PC-3 (cell line): ENCODE data around the gene MYL9. TPM values are rescaled to one million over a fixed set of nuclear protein-coding genes. Genes with fewer than 3 reads are reported as not detected.

Experiments used
- ATAC-seq: fragments of 200-7000 bp; cut with Tn5 transposase; 2 replicates; pipeline ENCODE4 v1.9.1; 2020; ENCODE audit warnings: mild to moderate bottlenecking, moderate library complexity
- BruUV-seq: library from RNA; stranded (reverse); fragments of 400-500 nt; replicated peaks from 2 replicates; lab custom pipeline; 2021; lab: Mats Ljungman, UMichigan
- CTCF ChIA-PET: fragments of 300-600 bp; sonication (Branson Sonifier 250); formaldehyde crosslinking; loops from one replicate; lab custom pipeline; 2022; ENCODE audit warnings: antibody characterized with exemption; lab: Charles Lee
- POLR2A ChIA-PET: fragments of 300-600 bp; sonication (Branson Sonifier 250); formaldehyde crosslinking; loops from one replicate; lab custom pipeline; 2022; ENCODE audit warnings: antibody characterized with exemption; ENCODE audit not compliant: unreplicated experiment; lab: Charles Lee
- DNase-seq: peaks from one replicate; pipeline ENCODE4 v3.0.0-alpha.2; 2015
- H2AFZ ChIP-seq: fragments of 300-600 bp; sonication (generic); 2 replicates; pipeline ENCODE4 v1.6.0; 2016; ENCODE audit warnings: antibody characterized with exemption, low read length
- H3F3A ChIP-seq: fragments of 300-600 bp; sonication (generic); one replicate; pipeline ENCODE4 v1.6.0; 2017; ENCODE audit warnings: antibody characterized with exemption, low read length, control low read depth, mild to moderate bottlenecking; ENCODE audit not compliant: unreplicated experiment
- H3K27ac ChIP-seq: fragments of 300-600 bp; sonication (generic); 2 replicates; pipeline ENCODE4 v1.5.1; 2016; ENCODE audit warnings: mild to moderate bottlenecking, low read length
- H3K27me3 ChIP-seq: fragments of 300-600 bp; sonication (generic); 2 replicates; pipeline ENCODE4 v1.6.1; 2016; ENCODE audit warnings: low read length, mixed read lengths
- H3K36me3 ChIP-seq: fragments of 300-600 bp; sonication (generic); 2 replicates; pipeline ENCODE4 v1.6.1; 2016; ENCODE audit warnings: low read depth, mixed run types, low read length, mixed read lengths
- H3K4me1 ChIP-seq: fragments of 300-600 bp; sonication (generic); 2 replicates; pipeline ENCODE4 v1.5.1; 2016; ENCODE audit warnings: low read length; ENCODE audit not compliant: insufficient read depth
- H3K4me2 ChIP-seq: fragments of 300-600 bp; sonication (generic); 2 replicates; pipeline ENCODE4 v1.6.0; 2016; ENCODE audit warnings: low read length
- H3K4me3 ChIP-seq: fragments of 300-600 bp; sonication (generic); 2 replicates; pipeline ENCODE4 v1.5.1; 2016; ENCODE audit warnings: mild to moderate bottlenecking, low read length, mixed read lengths
- H3K79me2 ChIP-seq: fragments of 300-600 bp; sonication (generic); 2 replicates; pipeline ENCODE4 v1.6.1; 2017; ENCODE audit warnings: low read length, mixed read lengths
- H3K9ac ChIP-seq: fragments of 300-600 bp; sonication (generic); 2 replicates; pipeline ENCODE4 v1.6.0; 2016; ENCODE audit warnings: mild to moderate bottlenecking, low read length
- H3K9me2 ChIP-seq: fragments of 300-600 bp; sonication (generic); replicated peaks from 2 replicates; pipeline ENCODE4 v1.6.1; 2016; ENCODE audit warnings: mixed run types, low read length, mixed read lengths
- H3K9me3 ChIP-seq: fragments of 300-600 bp; sonication (generic); 2 replicates; pipeline ENCODE4 v1.6.1; 2016; ENCODE audit warnings: low read length, mixed read lengths
- H4K20me1 ChIP-seq: fragments of 300-600 bp; sonication (generic); 2 replicates; pipeline ENCODE4 v1.6.1; 2016; ENCODE audit warnings: low read length, mixed read lengths
- EZH2 ChIP-seq: fragments of 300-600 bp; sonication (generic); IDR thresholded peaks from one replicate; pipeline ENCODE4 v1.6.1; 2017; ENCODE audit warnings: antibody characterized with exemption, mild to moderate bottlenecking, low read length; ENCODE audit not compliant: unreplicated experiment
- EZH2phosphoT487 ChIP-seq: fragments of 300-600 bp; sonication (generic); IDR thresholded peaks from 2 replicates; pipeline ENCODE4 v1.6.1; 2018; ENCODE audit warnings: mild to moderate bottlenecking, antibody characterized with exemption, low read length, borderline replicate concordance
- intact Hi-C: fragments of 100-400 bp; cut with micrococcal nuclease; formaldehyde crosslinking; loops from 2 replicates; pipeline ENCODE4 v1.9.0; 2023
- total RNA-seq: library from RNA; depleted of rRNA; stranded (reverse); fragments of >200 nt; gene quantifications from 2 replicates; pipeline ENCODE4 v1.2.3, GENCODE V29; 2014
- TF ChIP-seq, protein P1 (sequence below): fragments of 300-600 bp; sonication (generic); conservative IDR thresholded peaks from 2 replicates; pipeline ENCODE4 v1.5.1; 2017; ENCODE audit warnings: antibody characterized with exemption, low read depth, mild to moderate bottlenecking, low read length

Gene MYL9
- total RNA-seq, 1 experiment from 2014 or later = 12.0 TPM

DNA sequence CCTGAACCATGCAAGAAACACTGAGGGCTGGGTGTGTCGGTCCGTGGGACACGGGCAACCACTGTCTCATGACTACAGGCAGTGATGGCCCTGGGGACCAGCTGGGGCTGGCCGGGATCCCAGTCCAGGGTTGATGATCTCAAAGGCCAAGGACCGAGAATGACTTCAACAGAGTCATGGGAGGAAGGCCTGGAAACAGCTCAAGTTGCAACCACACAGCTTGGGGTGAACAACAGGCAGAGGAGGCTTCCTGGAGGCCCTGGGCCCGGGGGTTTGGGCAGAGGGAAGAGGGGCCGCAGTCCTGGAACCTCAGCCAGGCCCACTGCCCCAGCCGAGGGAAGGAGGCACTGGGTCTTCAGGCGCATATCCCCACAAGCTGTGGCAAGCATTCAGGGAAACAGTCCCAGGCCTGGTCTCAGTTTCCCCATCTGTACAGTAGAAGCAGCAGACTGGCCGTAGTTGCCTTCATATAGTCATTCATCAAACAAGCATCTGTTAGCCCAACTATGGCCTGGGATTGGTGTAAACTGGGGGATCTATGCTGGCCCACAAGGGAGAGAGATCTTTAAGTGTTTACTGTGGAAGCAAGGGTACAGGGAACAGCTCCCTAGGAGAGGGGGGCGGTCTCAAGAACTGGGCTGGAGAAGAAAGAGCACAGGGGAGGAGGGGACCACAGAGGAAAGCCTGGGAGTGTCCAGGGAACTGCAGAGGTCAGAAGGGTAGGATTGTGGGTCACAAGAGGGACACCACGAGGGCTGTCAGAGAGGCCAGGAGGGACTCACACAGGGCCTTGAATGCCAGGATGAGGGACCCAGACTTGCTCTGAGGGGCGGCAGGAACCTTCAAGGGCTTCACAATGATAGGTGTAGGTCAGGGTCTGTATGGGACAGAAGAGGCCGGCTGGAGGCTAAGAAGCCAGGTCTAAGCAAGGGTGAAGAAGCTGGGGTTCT is 2.1 kb downstream of the MYL9 start:
- CTCF ChIA-PET = no interaction called here
- no peak for ATAC-seq
- Histone ChIP-seq H4K20me1 (no peaks in the 10 kb centered on the region), H3K9ac (no peak overlapping the region), H3K4me1 (peaks cover 5% of the 10 kb centered on the region; the same call in 1 of the 2 replicates), H3K79me2 (no peaks in the 10 kb centered on the region), H3K4me2 (no peak overlapping the region), H3K9me2 (no peaks in the 10 kb centered on the region), H3K27ac (no peak overlapping the region), H3K36me3 (no peaks in the 10 kb centered on the region), H3F3A (no peaks in the 10 kb centered on the region), H3K27me3 (no peaks in the 10 kb centered on the region), H3K9me3 (no peaks in the 10 kb centered on the region), H2AFZ (no peak overlapping the region), H3K4me3 (no peak overlapping the region)
- BruUV-seq = no TSS peak
- no peak for DNase-seq
- intact Hi-C loops = no loop called here
- POLR2A ChIA-PET = no interaction called here
- no peak for TF ChIP-seq EZH2
- TF ChIP-seq, protein P1, sequence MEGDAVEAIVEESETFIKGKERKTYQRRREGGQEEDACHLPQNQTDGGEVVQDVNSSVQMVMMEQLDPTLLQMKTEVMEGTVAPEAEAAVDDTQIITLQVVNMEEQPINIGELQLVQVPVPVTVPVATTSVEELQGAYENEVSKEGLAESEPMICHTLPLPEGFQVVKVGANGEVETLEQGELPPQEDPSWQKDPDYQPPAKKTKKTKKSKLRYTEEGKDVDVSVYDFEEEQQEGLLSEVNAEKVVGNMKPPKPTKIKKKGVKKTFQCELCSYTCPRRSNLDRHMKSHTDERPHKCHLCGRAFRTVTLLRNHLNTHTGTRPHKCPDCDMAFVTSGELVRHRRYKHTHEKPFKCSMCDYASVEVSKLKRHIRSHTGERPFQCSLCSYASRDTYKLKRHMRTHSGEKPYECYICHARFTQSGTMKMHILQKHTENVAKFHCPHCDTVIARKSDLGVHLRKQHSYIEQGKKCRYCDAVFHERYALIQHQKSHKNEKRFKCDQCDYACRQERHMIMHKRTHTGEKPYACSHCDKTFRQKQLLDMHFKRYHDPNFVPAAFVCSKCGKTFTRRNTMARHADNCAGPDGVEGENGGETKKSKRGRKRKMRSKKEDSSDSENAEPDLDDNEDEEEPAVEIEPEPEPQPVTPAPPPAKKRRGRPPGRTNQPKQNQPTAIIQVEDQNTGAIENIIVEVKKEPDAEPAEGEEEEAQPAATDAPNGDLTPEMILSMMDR = no peak
- TF ChIP-seq EZH2phosphoT487 = no peak

DNA sequence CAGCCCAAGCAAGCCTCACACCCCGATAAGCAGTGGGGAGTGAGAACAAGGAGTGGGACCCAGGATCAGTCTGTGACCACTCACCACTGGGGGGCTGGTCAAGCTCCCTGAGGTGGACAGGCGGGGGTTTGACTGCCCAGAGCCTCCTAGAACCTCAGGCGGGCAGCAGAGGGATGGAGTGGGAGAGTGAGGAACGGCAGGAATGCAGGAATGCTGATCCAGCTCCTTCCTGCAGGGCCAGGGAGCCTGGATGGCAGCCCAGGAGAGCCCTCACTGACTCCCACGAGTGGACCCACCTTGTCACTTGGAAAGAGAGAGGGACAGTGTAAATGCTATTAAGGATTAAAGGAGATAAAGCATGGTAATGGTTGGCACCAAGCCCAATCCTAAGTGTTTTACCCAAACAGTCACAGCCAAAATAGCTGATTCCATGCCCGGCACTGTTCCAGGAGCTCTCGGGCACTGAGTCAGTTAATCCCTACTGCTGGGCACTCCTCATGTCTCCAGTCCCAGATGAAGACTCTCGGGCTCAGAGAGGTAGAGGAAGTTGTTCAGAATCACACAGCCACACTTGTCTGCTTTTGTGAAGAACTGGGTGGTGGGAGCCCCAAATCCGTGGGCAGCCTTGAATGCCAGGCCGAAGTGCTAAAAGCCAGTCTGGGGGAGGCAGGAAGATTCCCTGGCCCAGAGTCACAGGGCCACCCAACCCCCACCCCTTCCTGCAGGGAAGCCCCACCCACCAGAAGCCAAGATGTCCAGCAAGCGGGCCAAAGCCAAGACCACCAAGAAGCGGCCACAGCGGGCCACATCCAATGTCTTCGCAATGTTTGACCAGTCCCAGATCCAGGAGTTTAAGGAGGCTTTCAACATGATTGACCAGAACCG is 3.1 kb downstream of the MYL9 start:
- TF ChIP-seq EZH2phosphoT487 = no peak
- no peak for TF ChIP-seq EZH2
- intact Hi-C loops = no loop called here
- DNase-seq = peak; percentile 17
- POLR2A ChIA-PET = no interaction called here
- H3K9me2 ChIP-seq = no peaks in the 10 kb centered on the region
- H3K27me3 ChIP-seq = no peaks in the 10 kb centered on the region
- H3K9me3 ChIP-seq = no peaks in the 10 kb centered on the region
- BruUV-seq = no TSS peak
- no peak for ATAC-seq
- H3K27ac ChIP-seq = no peak overlapping the region
- no peaks in the 10 kb centered on the region for H4K20me1 ChIP-seq
- H3K4me3 ChIP-seq = no peak overlapping the region
- H3K79me2 ChIP-seq = no peaks in the 10 kb centered on the region
- H3K36me3 ChIP-seq = no peaks in the 10 kb centered on the region
- H3K4me1 ChIP-seq = peaks cover 5% of the 10 kb centered on the region; the same call in 1 of the 2 replicates
- no peak overlapping the region for H2AFZ ChIP-seq
- no peak overlapping the region for H3K9ac ChIP-seq
- no peak overlapping the region for H3K4me2 ChIP-seq
- no peaks in the 10 kb centered on the region for H3F3A ChIP-seq
- CTCF ChIA-PET = no interaction called here

DNA sequence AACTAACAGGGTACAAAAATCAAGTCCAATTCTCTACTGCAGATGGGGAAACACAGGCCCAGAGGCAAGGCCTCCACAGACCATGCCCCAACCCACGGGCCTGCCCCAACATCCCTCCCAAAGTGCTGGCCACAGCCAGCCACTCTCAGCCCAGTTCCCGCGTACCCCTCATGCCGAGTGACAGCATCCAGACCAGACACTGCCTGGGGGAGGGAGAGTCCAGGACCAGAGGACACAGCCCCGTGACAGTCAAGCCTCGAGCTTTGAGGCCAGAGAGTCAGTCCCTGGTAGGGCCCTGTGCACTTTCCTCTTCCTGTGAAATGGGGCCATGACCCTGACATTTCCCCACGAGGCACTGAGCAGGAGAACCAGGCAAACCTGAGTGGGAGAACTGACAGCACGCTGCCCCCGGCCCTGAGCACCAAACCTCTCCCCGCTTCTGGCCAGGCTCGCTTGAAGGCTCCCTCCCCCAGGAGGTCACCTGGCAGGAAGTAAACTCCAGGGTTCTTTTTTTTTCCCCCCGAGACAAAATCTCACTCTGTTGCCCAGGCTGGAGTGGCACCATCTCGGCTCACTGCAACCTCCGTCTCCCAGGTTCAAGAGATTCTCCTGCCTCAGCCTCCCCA is 4.9 kb downstream of the MYL9 start:
- H4K20me1 ChIP-seq = no peaks in the 10 kb centered on the region
- H3K79me2 ChIP-seq = no peaks in the 10 kb centered on the region
- no peak overlapping the region for H2AFZ ChIP-seq
- no peak overlapping the region for H3K4me2 ChIP-seq
- no peak overlapping the region for H3K27ac ChIP-seq
- no peak for DNase-seq
- no TSS peak for BruUV-seq
- ChIA-PET POLR2A (no interaction called here), CTCF (no interaction called here)
- H3F3A ChIP-seq = no peaks in the 10 kb centered on the region
- H3K9me2 ChIP-seq = no peaks in the 10 kb centered on the region
- ATAC-seq = no peak
- H3K27me3 ChIP-seq = no peaks in the 10 kb centered on the region
- H3K36me3 ChIP-seq = no peaks in the 10 kb centered on the region
- H3K9ac ChIP-seq = no peak overlapping the region
- H3K4me1 ChIP-seq = peaks cover 5% of the 10 kb centered on the region; the same call in 1 of the 2 replicates
- intact Hi-C loops = no loop called here
- no peak for TF ChIP-seq EZH2
- TF ChIP-seq, protein P1 = no peak
- TF ChIP-seq EZH2phosphoT487 = no peak
- H3K9me3 ChIP-seq = no peaks in the 10 kb centered on the region
- no peak overlapping the region for H3K4me3 ChIP-seq
